Measurements from ENCODE around the gene KIF26B.
"Not testable (repeated sequence)": the region's sequence is repeated elsewhere in the genome, so short reads cannot be mapped to it uniquely, and the experiment has no call there.

The KIF26B gene

DNA sequence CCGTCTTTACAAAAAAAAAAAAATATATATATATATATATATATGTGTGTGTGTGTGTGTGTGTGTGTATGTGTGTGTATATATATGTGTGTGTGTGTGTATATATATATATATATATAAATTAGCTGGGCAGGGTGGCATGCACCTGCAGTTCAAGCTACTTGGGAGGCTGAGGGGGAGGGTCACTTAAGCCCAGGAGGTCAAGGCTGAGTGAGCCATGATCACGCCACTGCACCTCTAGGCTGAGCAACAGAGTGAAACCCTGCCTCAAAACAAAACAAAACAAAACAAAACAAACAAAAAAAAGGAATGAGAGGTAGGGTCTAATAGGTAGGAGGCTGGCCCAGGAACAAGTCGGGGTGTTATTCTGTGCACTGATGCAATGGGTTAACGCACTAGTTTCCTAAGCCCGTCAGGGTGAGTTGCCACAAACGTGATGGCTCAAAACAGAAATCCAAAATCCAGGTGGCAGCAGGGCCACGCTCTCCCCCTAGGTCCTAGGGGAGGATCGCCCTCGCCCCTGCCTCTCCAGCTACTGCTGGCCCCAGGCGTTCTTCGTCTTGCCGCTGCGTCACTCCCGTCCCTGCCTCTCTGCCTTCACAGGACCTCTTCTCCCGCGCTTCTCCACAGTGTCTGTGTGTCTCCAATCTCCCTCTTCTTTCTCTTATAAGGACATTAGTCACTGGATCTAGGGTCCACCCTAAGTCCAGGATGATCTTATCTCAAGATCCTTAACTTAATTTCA lies 24.3 kb upstream of the KIF26B start:
- not testable (repeated sequence) for H3K4me3 ChIP-seq (ENCODE audit: low read depth in 1 of 5, low read length in 5 of 5); H3K9me3 ChIP-seq (ENCODE audit: control insufficient read depth in 5 of 5, low read length in 5 of 5); H3K9ac ChIP-seq (ENCODE audit: low read length in 5 of 5); H3K27ac ChIP-seq (ENCODE audit: low read depth, low read length); H3K36me3 ChIP-seq (ENCODE audit: control insufficient read depth in 5 of 5, insufficient read depth in 5 of 5, low read length in 5 of 5); H3K4me1 ChIP-seq (ENCODE audit: control insufficient read depth in 5 of 5, insufficient read depth in 5 of 5, low read length in 5 of 5)
- peaks cover 4 to 33% (median 28%) of the 10 kb centered on the region in 5 donors for H3K27me3 ChIP-seq (ENCODE audit: control insufficient read depth in 5 of 5, insufficient read depth in 4 of 5, low read length in 5 of 5)

DNA sequence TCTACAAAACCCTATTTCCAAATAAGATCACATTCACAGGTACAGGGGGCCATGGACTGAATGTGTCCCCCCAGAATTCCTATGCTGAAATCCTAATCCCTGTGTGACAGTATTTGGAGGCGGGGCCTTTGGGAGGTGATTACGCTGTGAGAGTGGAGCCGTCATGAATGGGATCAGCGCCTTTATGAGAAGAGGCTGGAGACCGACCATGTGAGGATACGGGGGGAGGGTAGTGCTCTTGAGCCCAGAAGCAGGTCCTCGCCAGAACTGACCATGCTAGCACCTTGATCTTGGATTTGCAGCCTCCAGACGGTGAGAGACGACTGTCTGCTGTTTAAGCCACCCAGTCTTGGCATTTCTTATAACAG lies 23.8 kb upstream of the KIF26B start:
- H3K36me3 ChIP-seq (ENCODE audit: control insufficient read depth in 5 of 5, insufficient read depth in 5 of 5, low read length in 5 of 5) = no peaks in the 10 kb centered on the region
- no peak overlapping the region for H3K4me3 ChIP-seq (ENCODE audit: low read depth in 1 of 5, low read length in 5 of 5)
- no peak overlapping the region for H3K9ac ChIP-seq (ENCODE audit: low read length in 5 of 5)
- H3K27ac ChIP-seq (ENCODE audit: low read depth, low read length) = no peak overlapping the region
- no peaks in the 10 kb centered on the region for H3K4me1 ChIP-seq (ENCODE audit: control insufficient read depth in 5 of 5, insufficient read depth in 5 of 5, low read length in 5 of 5)
- peaks cover 4 to 33% (median 28%) of the 10 kb centered on the region in 5 donors for H3K27me3 ChIP-seq (ENCODE audit: control insufficient read depth in 5 of 5, insufficient read depth in 4 of 5, low read length in 5 of 5)
- no peaks in the 10 kb centered on the region for H3K9me3 ChIP-seq (ENCODE audit: control insufficient read depth in 5 of 5, low read length in 5 of 5)

DNA sequence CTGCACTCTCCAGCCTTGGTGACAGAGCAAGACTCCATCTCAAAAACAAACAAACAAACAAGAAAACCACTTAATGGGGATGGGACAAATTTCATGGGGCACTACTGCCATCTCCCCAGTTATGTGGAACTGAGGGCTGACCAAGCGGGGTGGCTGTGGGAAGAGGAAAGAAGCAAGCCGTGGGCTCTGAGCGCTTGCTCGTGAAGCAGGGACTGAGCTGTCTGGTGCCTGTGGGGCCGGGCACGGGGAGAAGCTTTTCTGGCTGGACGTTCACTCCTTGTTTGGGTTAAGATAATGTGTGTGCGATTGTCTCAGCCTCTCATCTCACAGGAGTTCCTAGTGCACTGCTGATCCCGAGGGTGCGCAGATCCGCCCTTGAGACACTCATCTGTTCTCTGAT lies 22.0 kb upstream of the KIF26B start:
- no peak overlapping the region for H3K9ac ChIP-seq (ENCODE audit: low read length in 5 of 5)
- H3K9me3 ChIP-seq (ENCODE audit: control insufficient read depth in 5 of 5, low read length in 5 of 5) = no peaks in the 10 kb centered on the region
- H3K27ac ChIP-seq (ENCODE audit: low read depth, low read length) = no peak overlapping the region
- H3K36me3 ChIP-seq (ENCODE audit: control insufficient read depth in 5 of 5, insufficient read depth in 5 of 5, low read length in 5 of 5) = no peaks in the 10 kb centered on the region
- peaks cover 4 to 34% (median 28%) of the 10 kb centered on the region in 5 donors for H3K27me3 ChIP-seq (ENCODE audit: control insufficient read depth in 5 of 5, insufficient read depth in 4 of 5, low read length in 5 of 5)
- no peaks in the 10 kb centered on the region for H3K4me1 ChIP-seq (ENCODE audit: control insufficient read depth in 5 of 5, insufficient read depth in 5 of 5, low read length in 5 of 5)
- H3K4me3 ChIP-seq (ENCODE audit: low read depth in 1 of 5, low read length in 5 of 5) = no peak overlapping the region

DNA sequence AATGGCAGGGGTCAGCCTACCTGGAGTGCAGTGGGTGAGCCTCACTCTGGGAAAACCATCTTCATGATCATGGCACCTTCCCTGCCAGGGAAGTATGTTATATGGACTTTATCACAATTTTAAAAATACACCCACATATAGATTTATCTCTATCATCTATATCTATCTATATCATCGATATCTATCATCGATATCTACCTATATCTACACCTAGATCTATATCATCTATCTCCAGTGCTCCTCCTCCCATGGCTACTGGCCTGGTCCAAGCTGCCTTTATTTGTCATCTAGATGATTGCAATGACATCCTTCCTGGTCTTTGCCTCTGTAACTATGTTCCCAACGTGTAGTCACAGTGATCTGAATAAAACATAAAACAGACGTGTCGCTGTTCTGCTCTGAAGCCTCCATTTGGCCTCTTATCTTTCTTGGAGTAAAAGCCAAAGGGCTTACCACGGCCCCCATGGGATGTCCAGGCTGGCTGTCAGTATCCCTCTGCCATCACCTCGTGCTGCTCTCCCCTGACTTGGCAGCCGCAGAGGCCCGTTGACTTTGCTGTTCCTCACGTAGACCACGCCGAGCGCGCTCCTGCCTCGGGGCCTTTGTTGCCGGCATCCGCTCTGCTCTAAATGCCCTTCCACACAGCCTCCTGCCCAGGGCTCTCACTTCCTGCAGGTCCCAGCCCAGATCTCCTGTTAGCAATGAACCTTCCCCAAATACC lies 20.6 kb upstream of the KIF26B start:
- H3K4me1 ChIP-seq (ENCODE audit: control insufficient read depth in 5 of 5, insufficient read depth in 5 of 5, low read length in 5 of 5) = no peaks in the 10 kb centered on the region
- H3K9me3 ChIP-seq (ENCODE audit: control insufficient read depth in 5 of 5, low read length in 5 of 5) = no peaks in the 10 kb centered on the region
- H3K27me3 ChIP-seq (ENCODE audit: control insufficient read depth in 5 of 5, insufficient read depth in 4 of 5, low read length in 5 of 5) = peaks cover 4 to 29% (median 26%) of the 10 kb centered on the region in 5 donors
- no peak overlapping the region for H3K9ac ChIP-seq (ENCODE audit: low read length in 5 of 5)
- H3K36me3 ChIP-seq (ENCODE audit: control insufficient read depth in 5 of 5, insufficient read depth in 5 of 5, low read length in 5 of 5) = no peaks in the 10 kb centered on the region
- H3K27ac ChIP-seq (ENCODE audit: low read depth, low read length) = no peak overlapping the region
- H3K4me3 ChIP-seq (ENCODE audit: low read depth in 1 of 5, low read length in 5 of 5) = no peak overlapping the region

DNA sequence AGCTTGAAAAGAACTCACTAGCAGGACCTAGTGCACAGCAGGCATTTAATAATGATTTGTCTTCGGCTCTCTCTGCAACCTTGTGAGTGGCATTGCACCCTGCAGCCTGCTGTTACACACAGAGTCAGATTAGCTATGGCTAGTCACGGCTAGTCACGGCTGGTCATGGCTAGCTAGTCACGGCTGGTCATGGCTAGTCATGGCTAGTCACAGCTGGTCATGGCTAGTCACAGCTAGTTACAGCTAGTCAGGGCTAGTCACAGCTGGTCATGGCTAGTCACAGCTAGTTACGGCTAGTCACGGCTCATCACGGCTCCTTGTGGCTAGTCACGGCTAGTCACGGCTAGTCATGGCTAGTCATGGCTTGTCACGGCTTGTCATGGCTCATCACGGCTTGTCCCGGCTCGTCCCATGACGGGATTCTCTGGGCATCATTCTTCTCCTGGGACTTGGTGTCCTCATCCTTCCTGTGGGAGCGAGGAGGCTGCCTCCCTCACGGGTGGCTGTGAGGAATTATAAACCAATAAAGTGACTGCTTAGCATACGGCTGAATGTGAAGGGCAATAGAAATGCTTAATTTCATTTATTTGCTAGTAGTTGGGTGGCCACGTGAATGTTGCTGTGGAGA lies 12.5 kb upstream of the KIF26B start:
- no peak overlapping the region for H3K27ac ChIP-seq (ENCODE audit: low read depth, low read length)
- no peaks in the 10 kb centered on the region for H3K9me3 ChIP-seq (ENCODE audit: control insufficient read depth in 5 of 5, low read length in 5 of 5)
- peaks cover 0 to 4% (median 0%) of the 10 kb centered on the region in 5 donors for H3K27me3 ChIP-seq (ENCODE audit: control insufficient read depth in 5 of 5, insufficient read depth in 4 of 5, low read length in 5 of 5)
- H3K9ac ChIP-seq (ENCODE audit: low read length in 5 of 5) = no peak overlapping the region
- no peaks in the 10 kb centered on the region for H3K36me3 ChIP-seq (ENCODE audit: control insufficient read depth in 5 of 5, insufficient read depth in 5 of 5, low read length in 5 of 5)
- no peaks in the 10 kb centered on the region for H3K4me1 ChIP-seq (ENCODE audit: control insufficient read depth in 5 of 5, insufficient read depth in 5 of 5, low read length in 5 of 5)
- no peak overlapping the region for H3K4me3 ChIP-seq (ENCODE audit: low read depth in 1 of 5, low read length in 5 of 5)

DNA sequence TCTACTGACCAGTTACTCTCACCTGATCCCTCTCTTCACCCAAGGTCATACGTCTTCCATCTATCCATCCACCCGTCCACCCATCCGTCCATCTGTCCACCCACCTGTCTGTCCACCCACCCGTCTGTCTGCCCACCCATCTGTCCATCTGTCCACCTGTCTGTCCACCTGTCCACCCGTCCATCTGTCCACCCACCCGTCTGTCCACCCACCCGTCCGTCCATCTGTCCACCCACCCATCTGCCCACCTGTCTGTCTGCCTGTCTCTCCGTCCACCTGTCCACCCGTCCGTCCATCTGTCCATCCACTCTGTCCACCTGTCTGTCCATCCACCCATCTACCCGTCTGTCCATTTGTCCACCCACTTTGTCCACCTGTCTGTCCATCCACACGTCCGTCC lies 11.8 kb upstream of the KIF26B start:
- H3K9me3 ChIP-seq (ENCODE audit: control insufficient read depth in 5 of 5, low read length in 5 of 5) = no peaks in the 10 kb centered on the region
- no peaks in the 10 kb centered on the region for H3K36me3 ChIP-seq (ENCODE audit: control insufficient read depth in 5 of 5, insufficient read depth in 5 of 5, low read length in 5 of 5)
- no peaks in the 10 kb centered on the region for H3K27me3 ChIP-seq (ENCODE audit: control insufficient read depth in 5 of 5, insufficient read depth in 4 of 5, low read length in 5 of 5)
- no peaks in the 10 kb centered on the region for H3K4me1 ChIP-seq (ENCODE audit: control insufficient read depth in 5 of 5, insufficient read depth in 5 of 5, low read length in 5 of 5)
- H3K27ac ChIP-seq (ENCODE audit: low read depth, low read length) = no peak overlapping the region
- no peak overlapping the region for H3K4me3 ChIP-seq (ENCODE audit: low read depth in 1 of 5, low read length in 5 of 5)
- no peak overlapping the region for H3K9ac ChIP-seq (ENCODE audit: low read length in 5 of 5)

DNA sequence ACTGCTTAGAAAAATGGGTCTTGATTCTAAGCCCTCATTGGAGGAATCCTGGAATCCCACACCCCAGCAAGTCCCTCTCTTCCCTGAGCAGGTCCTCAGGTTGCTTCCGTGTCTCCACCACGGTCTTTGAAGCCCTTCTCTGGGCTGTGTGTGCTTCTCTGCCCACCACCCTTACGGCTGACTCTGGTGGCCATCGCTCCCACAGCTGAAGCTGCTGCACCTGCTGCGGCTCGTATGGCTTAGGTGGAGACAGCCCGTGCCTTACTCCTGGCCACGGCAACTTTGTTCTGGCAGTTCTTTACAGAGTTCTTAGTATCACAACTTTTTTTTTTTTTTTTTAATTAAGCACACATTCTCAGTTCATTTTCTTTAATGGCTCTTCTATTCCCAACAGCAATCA lies 10.9 kb upstream of the KIF26B start:
- H3K27ac ChIP-seq (ENCODE audit: low read depth, low read length) = no peak overlapping the region

DNA sequence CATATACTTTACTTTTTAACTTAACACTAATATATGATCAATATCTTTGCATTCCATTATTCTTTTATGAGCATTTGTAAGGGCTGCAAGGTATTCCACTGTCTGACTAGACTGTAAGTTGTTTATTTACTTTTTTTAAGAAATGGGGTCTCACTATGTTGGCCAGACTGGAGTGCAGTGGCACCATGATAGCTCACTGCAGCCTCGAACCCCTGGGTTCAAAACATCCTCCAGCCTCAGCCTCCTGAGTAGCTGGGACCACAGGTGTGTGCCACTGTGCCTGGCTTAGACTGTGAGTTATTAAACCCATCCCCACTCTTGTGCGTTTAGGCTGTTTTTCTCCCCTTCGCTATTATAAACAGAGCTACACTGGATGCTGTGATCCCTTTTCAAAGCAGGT lies 6.7 kb upstream of the KIF26B start:
- no peak overlapping the region for H3K9ac ChIP-seq (ENCODE audit: low read length in 5 of 5)
- no peak overlapping the region for H3K4me3 ChIP-seq (ENCODE audit: low read depth in 1 of 5, low read length in 5 of 5)
- peaks cover 0 to 7% (median 5%) of the 10 kb centered on the region in 5 donors for H3K27me3 ChIP-seq (ENCODE audit: control insufficient read depth in 5 of 5, insufficient read depth in 4 of 5, low read length in 5 of 5)
- H3K27ac ChIP-seq (ENCODE audit: low read depth, low read length) = no peak overlapping the region
- H3K36me3 ChIP-seq (ENCODE audit: control insufficient read depth in 5 of 5, insufficient read depth in 5 of 5, low read length in 5 of 5) = no peaks in the 10 kb centered on the region
- peaks cover 0 to 2% (median under 1%) of the 10 kb centered on the region in 5 donors for H3K4me1 ChIP-seq (ENCODE audit: control insufficient read depth in 5 of 5, insufficient read depth in 5 of 5, low read length in 5 of 5)
- no peaks in the 10 kb centered on the region for H3K9me3 ChIP-seq (ENCODE audit: control insufficient read depth in 5 of 5, low read length in 5 of 5)

More for the DNA sequence above, 10.9 kb upstream of the KIF26B start:
- H3K36me3 ChIP-seq (ENCODE audit: control insufficient read depth in 5 of 5, insufficient read depth in 5 of 5, low read length in 5 of 5) = no peaks in the 10 kb centered on the region
- H3K4me3 ChIP-seq (ENCODE audit: low read depth in 1 of 5, low read length in 5 of 5) = no peak overlapping the region
- H3K4me1 ChIP-seq (ENCODE audit: control insufficient read depth in 5 of 5, insufficient read depth in 5 of 5, low read length in 5 of 5) = no peaks in the 10 kb centered on the region
- no peak overlapping the region for H3K9ac ChIP-seq (ENCODE audit: low read length in 5 of 5)
- no peaks in the 10 kb centered on the region for H3K27me3 ChIP-seq (ENCODE audit: control insufficient read depth in 5 of 5, insufficient read depth in 4 of 5, low read length in 5 of 5)
- H3K9me3 ChIP-seq (ENCODE audit: control insufficient read depth in 5 of 5, low read length in 5 of 5) = no peaks in the 10 kb centered on the region

DNA sequence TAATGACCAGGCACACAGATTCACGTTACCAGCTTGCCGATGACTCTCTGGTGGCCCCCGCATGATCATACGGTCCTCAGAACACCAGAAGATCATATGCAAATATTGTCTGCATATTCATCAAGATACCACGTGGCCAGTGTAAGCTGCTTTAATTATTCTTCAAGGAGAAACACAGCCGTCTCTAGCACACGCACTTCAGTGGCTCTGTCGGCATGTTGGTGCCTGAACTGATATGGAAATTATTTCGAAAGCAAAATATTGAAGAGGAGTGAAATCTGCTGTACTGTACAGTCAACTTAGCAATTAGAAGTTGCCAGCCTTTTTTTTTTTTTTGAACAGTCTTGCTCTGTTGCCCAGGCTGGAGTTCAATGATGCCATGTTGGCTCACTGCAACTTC lies 5.9 kb upstream of the KIF26B start:
- Histone ChIP-seq H3K36me3 (ENCODE audit: control insufficient read depth in 5 of 5, insufficient read depth in 5 of 5, low read length in 5 of 5) (no peaks in the 10 kb centered on the region), H3K4me1 (ENCODE audit: control insufficient read depth in 5 of 5, insufficient read depth in 5 of 5, low read length in 5 of 5) (peaks cover 2 to 9% (median 9%) of the 10 kb centered on the region in 5 donors), H3K9me3 (ENCODE audit: control insufficient read depth in 5 of 5, low read length in 5 of 5) (no peaks in the 10 kb centered on the region), H3K4me3 (ENCODE audit: low read depth in 1 of 5, low read length in 5 of 5) (no peak overlapping the region), H3K9ac (ENCODE audit: low read length in 5 of 5) (no peak overlapping the region), H3K27me3 (ENCODE audit: control insufficient read depth in 5 of 5, insufficient read depth in 4 of 5, low read length in 5 of 5) (peaks cover 3 to 14% (median 8%) of the 10 kb centered on the region in 5 donors), H3K27ac (ENCODE audit: low read depth, low read length) (no peak overlapping the region)

DNA sequence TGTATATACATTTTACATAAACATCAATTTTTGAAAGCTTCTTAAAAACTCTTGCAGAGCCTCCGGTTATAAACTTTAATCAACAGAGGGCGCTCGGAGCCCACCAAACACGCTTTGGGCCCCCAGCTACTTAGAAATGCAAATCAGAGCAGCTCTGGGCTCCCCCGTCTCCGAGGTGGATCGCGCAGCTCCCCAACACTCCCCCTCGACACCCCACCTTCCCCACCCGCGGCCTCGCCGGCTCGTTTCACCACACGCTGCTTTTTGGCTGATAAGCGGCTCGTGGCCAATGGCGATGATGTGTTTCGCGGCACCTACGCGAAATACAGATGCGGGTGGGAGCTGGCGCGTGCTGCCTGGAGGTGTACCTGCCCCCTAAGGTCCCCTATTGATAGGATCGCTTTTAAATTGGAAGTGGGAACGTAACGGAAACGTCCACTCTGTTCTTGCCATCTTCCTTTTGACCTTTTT lies 1.7 kb upstream of the KIF26B start:
- Histone ChIP-seq H3K4me1 (ENCODE audit: control insufficient read depth in 5 of 5, insufficient read depth in 5 of 5, low read length in 5 of 5) (peaks cover 2 to 44% (median 41%) of the 10 kb centered on the region in 5 donors), H3K4me3 (ENCODE audit: low read depth in 1 of 5, low read length in 5 of 5) (peak overlapping the region; percentile 57 to 69 (median 62)), H3K36me3 (ENCODE audit: control insufficient read depth in 5 of 5, insufficient read depth in 5 of 5, low read length in 5 of 5) (no peaks in the 10 kb centered on the region), H3K27me3 (ENCODE audit: control insufficient read depth in 5 of 5, insufficient read depth in 4 of 5, low read length in 5 of 5) (peaks cover 16 to 44% (median 32%) of the 10 kb centered on the region in 5 donors), H3K9ac (ENCODE audit: low read length in 5 of 5) (peak overlapping the region in 2 of 5 donors; percentile 3 to 37), H3K27ac (ENCODE audit: low read depth, low read length) (no peak overlapping the region), H3K9me3 (ENCODE audit: control insufficient read depth in 5 of 5, low read length in 5 of 5) (no peaks in the 10 kb centered on the region)
